Sciatic nerve (tissue), 2 donors: ENCODE data around the gene METTL15. TPM values are rescaled to one million over a fixed set of nuclear protein-coding genes. Genes with fewer than 3 reads are reported as not detected.
"Not testable (repeated sequence)": the region's sequence is repeated elsewhere in the genome, so short reads cannot be mapped to it uniquely, and the experiment has no call there.

Experiments
- ATAC-seq: fragments of 200-7000 bp; cut with Tn5 transposase; one replicate; pipeline ENCODE4 v1.9.1; 2020; ENCODE audit warnings: mild to moderate bottlenecking, moderate library complexity
- DNase-seq: peaks from one replicate; pipeline ENCODE4 v3.0.0-alpha.2; 2020; ENCODE audit warnings: low spot score
- intact Hi-C: fragments of 100-400 bp; cut with DNase I; formaldehyde crosslinking; loops from one replicate; pipeline ENCODE4 v1.14.2; 2022
- total RNA-seq: library from RNA; stranded (reverse); fragmentation: NEBNext Ultra II Directional; extraction: Animal tissue kit (Norgen Biotek cat#: 25700); gene quantifications from one replicate; pipeline ENCODE4 v1.2.1, GENCODE V29; 2021
- donor health status: DM: no; HTN: no; CAD: no.
- donor health status: DM: no; HTN: no; CAD: no.

Gene METTL15
- total RNA-seq, 1 donor from 2014 or later = 21.0 TPM

GRCh38 chr11:28168718-28169117 lies 60.5 kb downstream of the METTL15 start:
- no peak for ATAC-seq
- intact Hi-C loops = no loop called here
- DNase-seq = no peak

GRCh38 chr11:28169816-28170215 lies 61.6 kb downstream of the METTL15 start:
- ATAC-seq (no peak), DNase-seq (no peak)
- intact Hi-C loops = no loop called here

GRCh38 chr11:28170759-28171158 lies 62.6 kb downstream of the METTL15 start:
- intact Hi-C loops = no loop called here
- DNase-seq (no peak), ATAC-seq (no peak)

- ATAC-seq = no peak
- DNase-seq = no peak
- intact Hi-C loops = no loop called here
Observed at GRCh38 chr11:28176351-28176750, 68.2 kb downstream of the METTL15 start.

- intact Hi-C loops = no loop called here
- DNase-seq (no peak), ATAC-seq (no peak)
Observed at GRCh38 chr11:28195449-28195848, 87.3 kb downstream of the METTL15 start.

- no peak for ATAC-seq
- no peak for DNase-seq
- intact Hi-C loops = no loop called here
Observed at GRCh38 chr11:28209906-28210305, 101.7 kb downstream of the METTL15 start.

- intact Hi-C loops, DNase-seq, ATAC-seq: not testable (repeated sequence)
Observed at GRCh38 chr11:28222063-28222462, 113.9 kb downstream of the METTL15 start.

- no peak for ATAC-seq
- intact Hi-C loops = no loop called here
Observed at GRCh38 chr11:28223577-28223976, 115.4 kb downstream of the METTL15 start.

GRCh38 chr11:28223994-28224393 lies 115.8 kb downstream of the METTL15 start:
- intact Hi-C loops = no loop called here
- DNase-seq (no peak), ATAC-seq (no peak)

More at GRCh38 chr11:28223577-28223976, 115.4 kb downstream of the METTL15 start:
- no peak for DNase-seq

GRCh38 chr11:28227460-28227859 lies 119.3 kb downstream of the METTL15 start:
- intact Hi-C loops = no loop called here
- ATAC-seq (no peak), DNase-seq (no peak)

- intact Hi-C loops = no loop called here
- ATAC-seq (no peak), DNase-seq (no peak)
Observed at GRCh38 chr11:28228196-28228895, 120.2 kb downstream of the METTL15 start.

- no peak for DNase-seq
- intact Hi-C loops = no loop called here
- no peak for ATAC-seq
Observed at GRCh38 chr11:28231475-28231874, 123.3 kb downstream of the METTL15 start.

GRCh38 chr11:28232649-28233048 lies 124.5 kb downstream of the METTL15 start:
- no peak for DNase-seq
- intact Hi-C loops = no loop called here
- ATAC-seq = no peak

- intact Hi-C loops = no loop called here
- no peak for DNase-seq
- ATAC-seq = no peak
Observed at GRCh38 chr11:28241760-28242159, 133.6 kb downstream of the METTL15 start.

GRCh38 chr11:28242596-28242995 lies 134.4 kb downstream of the METTL15 start:
- intact Hi-C loops = no loop called here
- ATAC-seq (no peak), DNase-seq (no peak)

GRCh38 chr11:28243061-28243460 lies 134.9 kb downstream of the METTL15 start:
- peak; percentile 68 for ATAC-seq
- DNase-seq = no peak
- intact Hi-C loops = no loop called here

GRCh38 chr11:28243581-28243980 lies 135.4 kb downstream of the METTL15 start:
- no peak for ATAC-seq
- intact Hi-C loops = no loop called here
- no peak for DNase-seq

GRCh38 chr11:28245131-28245530 lies 136.9 kb downstream of the METTL15 start:
- ATAC-seq (no peak), DNase-seq (no peak)
- intact Hi-C loops = no loop called here

GRCh38 chr11:28250192-28250591 lies 142.0 kb downstream of the METTL15 start:
- DNase-seq (no peak), ATAC-seq (no peak)
- intact Hi-C loops = no loop called here

- intact Hi-C loops = no loop called here
- no peak for DNase-seq
- ATAC-seq = no peak
Observed at GRCh38 chr11:28251257-28251656, 143.1 kb downstream of the METTL15 start.

- DNase-seq (no peak), ATAC-seq (no peak)
- intact Hi-C loops = no loop called here
Observed at GRCh38 chr11:28257761-28258160, 149.6 kb downstream of the METTL15 start.
